MCF 10A (cell line): Measurements from ENCODE around the gene VASP. TPM values are rescaled to one million over a fixed set of nuclear protein-coding genes. Genes with fewer than 3 reads are reported as not detected.

Experiments
- BruUV-seq: library from RNA; stranded (reverse); fragments of 400-500 nt; replicated peaks from 2 replicates; lab custom pipeline; 2021; lab: Mats Ljungman, UMichigan
- CTCF ChIA-PET: fragments of 300-600 bp; sonication (Branson Sonifier 250); formaldehyde crosslinking; extraction: SDS; loops from one replicate; lab custom pipeline; 2021; ENCODE audit warnings: antibody characterized with exemption, inconsistent platforms; lab: Yijun Ruan, JAX
- POLR2A ChIA-PET: fragments of 300-600, 350-650 bp; sonication (Branson Sonifier 250); formaldehyde crosslinking; extraction: SDS; loops from one replicate; lab custom pipeline; 2020; ENCODE audit warnings: antibody characterized with exemption, inconsistent platforms; lab: Yijun Ruan, JAX
- DNase-seq: peaks from one replicate; pipeline ENCODE4 v3.0.0-alpha.2; 2018; ENCODE audit not compliant: unreplicated experiment
- H3K27ac Mint-ChIP-seq: one replicate; pipeline ENCODE4 v1.8.0; 2022; ENCODE audit warnings: mild to moderate bottlenecking, low read depth, mixed read lengths; ENCODE audit not compliant: unreplicated experiment
- H3K27me3 Mint-ChIP-seq: one replicate; pipeline ENCODE4 v1.8.0; 2022; ENCODE audit warnings: mixed read lengths; ENCODE audit not compliant: insufficient read depth, unreplicated experiment
- H3K36me3 Mint-ChIP-seq: one replicate; pipeline ENCODE4 v1.8.0; 2022; ENCODE audit warnings: mild to moderate bottlenecking, moderate library complexity, mixed read lengths; ENCODE audit not compliant: insufficient read depth, unreplicated experiment
- H3K4me1 Mint-ChIP-seq: one replicate; pipeline ENCODE4 v1.8.0; 2022; ENCODE audit warnings: mixed read lengths; ENCODE audit not compliant: insufficient read depth, unreplicated experiment
- H3K4me3 Mint-ChIP-seq: one replicate; pipeline ENCODE4 v1.8.0; 2022; ENCODE audit warnings: mild to moderate bottlenecking, moderate library complexity, mixed read lengths; ENCODE audit not compliant: unreplicated experiment
- H3K9me3 Mint-ChIP-seq: one replicate; pipeline ENCODE4 v1.8.0; 2022; ENCODE audit warnings: mixed read lengths; ENCODE audit not compliant: unreplicated experiment
- intact Hi-C: fragments of 100-400 bp; cut with micrococcal nuclease; formaldehyde crosslinking; loops from 2 replicates; pipeline ENCODE4 v1.14.1; 2022
- total RNA-seq: library from RNA; stranded (reverse); gene quantifications from 2 replicates; pipeline ENCODE4 v1.2.3, GENCODE V29; 2022
- TF ChIP-seq, protein P1 (sequence below): fragments of 200-600 bp; IDR thresholded peaks from one replicate; pipeline ENCODE4 v1.8.0; 2022; ENCODE audit warnings: antibody characterized with exemption, mild to moderate bottlenecking; ENCODE audit not compliant: unreplicated experiment

VASP gene
- total RNA-seq, 1 experiment from 2014 or later: 178 TPM

DNA sequence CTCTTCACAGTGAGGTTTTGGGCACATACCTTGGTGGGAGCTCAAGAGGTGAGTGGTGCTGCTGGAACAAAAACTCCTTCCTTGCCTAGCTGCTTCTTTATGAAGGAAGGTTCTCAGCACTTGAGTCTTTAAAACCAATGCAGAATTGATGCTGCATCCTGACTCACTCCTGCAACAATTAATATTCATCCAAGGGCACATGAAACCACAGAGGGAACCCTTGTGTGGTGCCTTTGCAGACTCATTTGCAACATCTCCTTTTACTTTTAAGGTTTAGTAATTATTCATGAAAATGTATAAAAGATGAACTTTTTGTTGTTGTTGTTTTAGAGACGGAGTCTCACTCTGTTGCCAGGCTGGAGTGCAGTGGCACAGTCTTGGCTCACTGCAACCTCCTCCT is 47.2 kb downstream of the VASP start:
- Mint-ChIP-seq H3K27me3 (no peaks in the 10 kb centered on the region), H3K36me3 (no peaks in the 10 kb centered on the region), H3K9me3 (no peaks in the 10 kb centered on the region), H3K4me3 (no peak overlapping the region), H3K4me1 (peaks cover 18% of the 10 kb centered on the region), H3K27ac (no peak overlapping the region)
- ChIA-PET CTCF (interaction anchor here (0.8 to 1.3 kb wide), 2 partner anchors 18 to 52 kb away, joined by 3 read pairs; no protein-coding TSS in a partner anchor), POLR2A (interaction anchor here (1.3 kb wide), 1 partner anchor 30 kb away, joined by 4 read pairs; no protein-coding TSS in a partner anchor)
- TF ChIP-seq, protein P1, sequence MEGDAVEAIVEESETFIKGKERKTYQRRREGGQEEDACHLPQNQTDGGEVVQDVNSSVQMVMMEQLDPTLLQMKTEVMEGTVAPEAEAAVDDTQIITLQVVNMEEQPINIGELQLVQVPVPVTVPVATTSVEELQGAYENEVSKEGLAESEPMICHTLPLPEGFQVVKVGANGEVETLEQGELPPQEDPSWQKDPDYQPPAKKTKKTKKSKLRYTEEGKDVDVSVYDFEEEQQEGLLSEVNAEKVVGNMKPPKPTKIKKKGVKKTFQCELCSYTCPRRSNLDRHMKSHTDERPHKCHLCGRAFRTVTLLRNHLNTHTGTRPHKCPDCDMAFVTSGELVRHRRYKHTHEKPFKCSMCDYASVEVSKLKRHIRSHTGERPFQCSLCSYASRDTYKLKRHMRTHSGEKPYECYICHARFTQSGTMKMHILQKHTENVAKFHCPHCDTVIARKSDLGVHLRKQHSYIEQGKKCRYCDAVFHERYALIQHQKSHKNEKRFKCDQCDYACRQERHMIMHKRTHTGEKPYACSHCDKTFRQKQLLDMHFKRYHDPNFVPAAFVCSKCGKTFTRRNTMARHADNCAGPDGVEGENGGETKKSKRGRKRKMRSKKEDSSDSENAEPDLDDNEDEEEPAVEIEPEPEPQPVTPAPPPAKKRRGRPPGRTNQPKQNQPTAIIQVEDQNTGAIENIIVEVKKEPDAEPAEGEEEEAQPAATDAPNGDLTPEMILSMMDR: no peak
- BruUV-seq: no TSS peak
- intact Hi-C loops: no loop called here
- DNase-seq: no peak

DNA sequence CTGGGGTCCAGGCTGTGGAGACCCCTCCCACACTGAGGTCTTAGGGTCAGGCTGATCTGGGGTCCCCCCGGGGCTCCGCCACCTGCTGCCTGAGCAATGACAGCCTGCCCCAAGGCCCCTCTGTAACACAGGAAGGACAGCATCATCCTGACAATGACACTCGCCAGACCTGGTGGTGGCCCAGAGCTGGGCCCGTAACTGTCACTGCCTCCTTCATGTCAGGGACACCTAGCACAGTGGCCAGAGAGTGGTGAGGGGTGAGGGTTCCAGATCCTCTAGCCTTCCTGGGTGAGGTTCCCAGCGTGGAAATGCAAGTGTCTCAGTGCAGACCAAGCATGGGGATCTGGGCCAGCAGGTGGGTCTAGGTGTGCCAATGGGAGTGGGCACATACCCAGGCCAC is 49.6 kb downstream of the VASP start:
- ChIA-PET POLR2A (no interaction called here), CTCF (interaction anchor here (1.4 kb wide), 1 partner anchor 86 kb away, joined by 6 read pairs; no protein-coding TSS in a partner anchor)
- no peaks in the 10 kb centered on the region for H3K27me3 Mint-ChIP-seq
- peaks cover 8% of the 10 kb centered on the region for H3K36me3 Mint-ChIP-seq
- H3K4me1 Mint-ChIP-seq: peaks cover 2% of the 10 kb centered on the region
- TF ChIP-seq, protein P1: no peak
- BruUV-seq: no TSS peak
- no peak for DNase-seq
- H3K4me3 Mint-ChIP-seq: no peak overlapping the region
- H3K27ac Mint-ChIP-seq: no peak overlapping the region
- intact Hi-C loops: no loop called here
- H3K9me3 Mint-ChIP-seq: no peaks in the 10 kb centered on the region

DNA sequence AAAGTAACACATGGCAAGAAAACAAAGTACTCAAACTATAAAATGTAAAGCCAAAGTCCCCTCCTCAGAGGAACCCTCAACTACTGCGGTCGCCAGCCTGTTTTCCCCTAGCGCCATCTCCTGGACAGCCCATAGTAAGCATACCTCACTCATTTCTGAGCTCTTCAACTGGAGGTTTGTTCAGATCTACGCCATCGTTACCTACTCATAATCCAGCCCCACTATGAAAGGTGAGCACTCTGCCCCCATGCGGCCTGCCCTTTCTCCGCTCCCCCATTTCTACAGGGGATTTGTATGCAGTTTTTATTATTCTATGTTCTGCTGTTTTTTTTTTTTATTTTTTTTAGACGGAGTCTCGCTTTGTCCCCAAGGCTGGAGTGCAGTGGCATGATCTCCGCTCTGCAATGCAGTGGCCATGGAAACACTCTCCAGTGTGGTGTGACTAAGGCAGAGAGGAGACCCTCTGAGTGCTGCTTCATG is 51.2 kb downstream of the VASP start:
- CTCF ChIA-PET: interaction anchor here (0.5 to 1.8 kb wide), 14 partner anchors 9 to 1754 kb away, joined by 3 to 14 read pairs (median 5); partner anchors contain the start of gene OPA3

DNA sequence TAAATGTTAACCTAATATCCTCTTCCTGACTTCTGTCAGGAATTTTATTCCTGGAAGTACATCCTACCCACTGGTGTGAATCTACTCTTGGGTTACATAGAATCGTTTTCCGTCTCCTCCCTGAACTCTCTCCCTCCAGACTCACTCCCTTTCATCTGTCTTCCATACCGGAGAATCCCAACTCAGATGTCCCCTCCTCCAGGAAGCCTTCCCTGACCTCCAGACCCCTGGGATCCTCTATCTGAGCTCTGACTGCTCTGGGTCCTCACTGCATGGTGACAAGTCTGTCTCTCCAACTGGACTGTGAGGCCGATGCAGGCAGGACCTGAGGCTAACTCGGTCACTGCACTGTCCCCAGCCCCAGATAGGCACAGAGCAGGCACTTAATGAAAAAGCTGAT is 52.8 kb downstream of the VASP start:
- no peak for DNase-seq
- no TSS peak for BruUV-seq
- intact Hi-C loops: no loop called here
- no peak overlapping the region for H3K27ac Mint-ChIP-seq
- H3K36me3 Mint-ChIP-seq: peaks cover 8% of the 10 kb centered on the region
- CTCF ChIA-PET: interaction anchor here (0.6 to 1.5 kb wide), 4 partner anchors 9 to 565 kb away, joined by 3 to 6 read pairs (median 4); no protein-coding TSS in a partner anchor
- no peak overlapping the region for H3K4me3 Mint-ChIP-seq
- H3K4me1 Mint-ChIP-seq: no peaks in the 10 kb centered on the region
- no peaks in the 10 kb centered on the region for H3K9me3 Mint-ChIP-seq
- POLR2A ChIA-PET: no interaction called here
- H3K27me3 Mint-ChIP-seq: no peaks in the 10 kb centered on the region
- TF ChIP-seq, protein P1: no peak

More for the DNA sequence above, 51.2 kb downstream of the VASP start:
- Mint-ChIP-seq H3K4me1 (no peaks in the 10 kb centered on the region), H3K27ac (no peak overlapping the region), H3K4me3 (no peak overlapping the region), H3K36me3 (peaks cover 8% of the 10 kb centered on the region), H3K27me3 (no peaks in the 10 kb centered on the region), H3K9me3 (no peaks in the 10 kb centered on the region)
- POLR2A ChIA-PET: interaction anchor here (0.7 to 1.7 kb wide), 5 partner anchors 13 to 83 kb away, joined by 3 to 7 read pairs (median 3); no protein-coding TSS in a partner anchor
- BruUV-seq: no TSS peak
- TF ChIP-seq, protein P1: peak; percentile 64
- peak; percentile 85 for DNase-seq
- intact Hi-C loops: loop anchor here (1.0 kb wide), 2 partner anchors 35 to 65 kb away; no protein-coding TSS in a partner anchor
